Neuronal stem cell (in vitro differentiated cells): Measurements from ENCODE around the gene FAM9C.

Experiments
- DNase-seq: peaks from one replicate; pipeline ENCODE4 v3.0.0-alpha.2; 2013; ENCODE audit warnings: low spot score
- H2AFZ ChIP-seq: one replicate; pipeline ENCODE4 v1.6.1; 2013; ENCODE audit warnings: mild to moderate bottlenecking, low read length, inconsistent platforms
- H2AK5ac ChIP-seq: 2 replicates; pipeline ENCODE4 v1.6.1; 2013; ENCODE audit warnings: low read depth, mild to moderate bottlenecking, inconsistent platforms, low read length, moderate library complexity, mixed read lengths
- H2BK120ac ChIP-seq: 2 replicates; pipeline ENCODE4 v1.6.1; 2013; ENCODE audit warnings: low read depth, mild to moderate bottlenecking, inconsistent platforms, low read length, moderate library complexity, mixed read lengths
- H2BK12ac ChIP-seq: one replicate; pipeline ENCODE4 v1.6.1; 2013; ENCODE audit warnings: low read length, inconsistent platforms
- H2BK15ac ChIP-seq: 2 replicates; pipeline ENCODE4 v1.6.1; 2013; ENCODE audit warnings: mild to moderate bottlenecking, low read length, inconsistent platforms, mixed read lengths
- H2BK5ac ChIP-seq: one replicate; pipeline ENCODE4 v1.6.1; 2013; ENCODE audit warnings: inconsistent platforms, mild to moderate bottlenecking, low read length, moderate library complexity
- H3K14ac ChIP-seq: one replicate; pipeline ENCODE4 v1.6.1; 2013; ENCODE audit warnings: low read length, inconsistent platforms
- H3K18ac ChIP-seq: 2 replicates; pipeline ENCODE4 v1.6.1; 2013; ENCODE audit warnings: low read length, inconsistent platforms
- H3K23ac ChIP-seq: 2 replicates; pipeline ENCODE4 v1.6.1; 2013; ENCODE audit warnings: low read depth, mild to moderate bottlenecking, mixed read lengths, low read length, inconsistent platforms; ENCODE audit not compliant: poor library complexity
- H3K27ac ChIP-seq: replicated peaks from 3 replicates; pipeline ENCODE4 v1.5.1; 2013; ENCODE audit warnings: low read length, inconsistent platforms
- H3K27me3 ChIP-seq, 3 experiments: 2 replicates each; pipeline ENCODE4 v1.6.1; 2013; ENCODE audit warnings: low read length in 3 of 3, mild to moderate bottlenecking in 2 of 3, inconsistent platforms in 1 of 3, low read depth in 1 of 3, mixed read lengths in 1 of 3, moderate library complexity in 1 of 3; ENCODE audit not compliant: control insufficient read depth in 3 of 3, insufficient read depth in 3 of 3
- H3K36me3 ChIP-seq, 2 donors: replicated peaks in 1 of 2; 2 replicates each; pipeline ENCODE4 v1.6.1; 2013; ENCODE audit warnings: low read length in 2 of 2; ENCODE audit not compliant: control insufficient read depth in 2 of 2, insufficient read depth in 2 of 2
- H3K4ac ChIP-seq: 2 replicates; pipeline ENCODE4 v1.6.1; 2013; ENCODE audit warnings: inconsistent platforms, mild to moderate bottlenecking, low read length, moderate library complexity
- H3K4me1 ChIP-seq, 2 donors: 1 replicate in 1 of 2; 2 replicates in 1 of 2; pipeline ENCODE4 v1.6.1; 2013; ENCODE audit warnings: low read length in 2 of 2, low read depth in 1 of 2; ENCODE audit not compliant: control insufficient read depth in 2 of 2, insufficient read depth in 1 of 2
- H3K4me2 ChIP-seq: one replicate; pipeline ENCODE4 v1.6.1; 2013; ENCODE audit warnings: mild to moderate bottlenecking, low read length, inconsistent platforms; ENCODE audit not compliant: insufficient read depth, poor library complexity, severe bottlenecking
- H3K4me3 ChIP-seq, 2 donors: 2 replicates each; pipeline ENCODE4 v1.5.1; 2013; ENCODE audit warnings: low read length in 2 of 2, mild to moderate bottlenecking in 2 of 2, inconsistent platforms in 1 of 2, moderate library complexity in 1 of 2
- H3K79me1 ChIP-seq: one replicate; pipeline ENCODE4 v1.6.1; 2013; ENCODE audit warnings: low read depth, mild to moderate bottlenecking, inconsistent platforms, low read length, moderate library complexity
- H3K9ac ChIP-seq: one replicate; pipeline ENCODE4 v1.6.1; 2013; ENCODE audit warnings: mild to moderate bottlenecking, low read depth, low read length, inconsistent platforms; ENCODE audit not compliant: poor library complexity
- H3K9me3 ChIP-seq, 2 donors: replicated peaks in 1 of 2; 2 replicates each; pipeline versions ENCODE3 to v1.6.1; 2013; ENCODE audit warnings: low read length in 2 of 2, mild to moderate bottlenecking in 2 of 2, inconsistent platforms in 1 of 2, low read depth in 1 of 2, mixed read lengths in 1 of 2, moderate library complexity in 1 of 2; ENCODE audit not compliant: control insufficient read depth in 2 of 2, insufficient read depth in 1 of 2
- H4K8ac ChIP-seq: one replicate; pipeline ENCODE4 v1.6.1; 2013; ENCODE audit warnings: low read depth, mild to moderate bottlenecking, inconsistent platforms, low read length, moderate library complexity
- H4K91ac ChIP-seq: one replicate; pipeline ENCODE4 v1.6.1; 2013; ENCODE audit warnings: low read length, low read depth, mild to moderate bottlenecking, inconsistent platforms; ENCODE audit not compliant: poor library complexity
- WGBS, 2 donors: extraction: QIAGEN DNeasy Blood & Tissue Kit; methylation state at CpG; one replicate each; pipeline ENCODE4 v1.1.7; 2013; ENCODE audit warnings: missing lambda C conversion rate in 2 of 2, mixed read lengths in 1 of 2; ENCODE audit not compliant: insufficient read length in 2 of 2, insufficient replicate concordance in 1 of 2; ENCODE audit errors: extremely low coverage in 2 of 2; 5-methylcytosine and 5-hydroxymethylcytosine counted together

Gene FAM9C

DNA sequence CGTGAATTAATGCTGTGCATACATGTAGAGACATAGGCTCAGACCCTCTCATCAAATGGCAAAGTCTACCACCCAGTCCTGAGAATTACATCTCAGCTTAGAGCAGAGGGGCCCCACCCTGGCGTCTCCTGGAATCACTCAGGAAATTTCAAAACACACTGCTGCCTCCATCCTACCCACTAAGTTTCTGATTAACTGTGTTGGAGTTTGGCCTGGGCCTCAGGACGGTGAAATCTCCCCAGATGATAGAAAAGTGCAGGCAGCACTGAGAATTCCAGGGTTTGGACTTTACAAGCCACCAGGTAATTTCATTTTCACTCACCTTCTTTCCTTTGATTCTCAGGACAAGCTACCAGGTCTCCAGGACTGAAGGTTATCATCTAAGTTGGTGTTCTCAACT, 3.3 kb upstream of the FAM9C start:
- no peaks in the 10 kb centered on the region for H3K79me1 ChIP-seq
- no peak overlapping the region for H2AK5ac ChIP-seq
- no peak for DNase-seq
- H3K4me2 ChIP-seq = no peak overlapping the region
- no CpG with 5 or more reads among the region's 3 CpGs for whole genome bisulfite sequencing, 2 donors
- H3K27me3 ChIP-seq = no peaks in the 10 kb centered on the region
- H3K14ac ChIP-seq = no peak overlapping the region
- H2BK5ac ChIP-seq = no peak overlapping the region
- H3K4ac ChIP-seq = no peak overlapping the region
- H3K4me3 ChIP-seq = no peak overlapping the region
- no peak overlapping the region for H3K27ac ChIP-seq
- H4K8ac ChIP-seq = no peak overlapping the region
- no peak overlapping the region for H3K9ac ChIP-seq
- H3K23ac ChIP-seq = no peak overlapping the region
- H2AFZ ChIP-seq = no peak overlapping the region
- no peaks in the 10 kb centered on the region for H3K4me1 ChIP-seq
- no peak overlapping the region for H3K18ac ChIP-seq
- no peaks in the 10 kb centered on the region for H3K9me3 ChIP-seq
- no peak overlapping the region for H2BK12ac ChIP-seq
- no peaks in the 10 kb centered on the region for H3K36me3 ChIP-seq
- no peak overlapping the region for H4K91ac ChIP-seq
- H2BK120ac ChIP-seq = no peak overlapping the region
- H2BK15ac ChIP-seq = no peak overlapping the region

DNA sequence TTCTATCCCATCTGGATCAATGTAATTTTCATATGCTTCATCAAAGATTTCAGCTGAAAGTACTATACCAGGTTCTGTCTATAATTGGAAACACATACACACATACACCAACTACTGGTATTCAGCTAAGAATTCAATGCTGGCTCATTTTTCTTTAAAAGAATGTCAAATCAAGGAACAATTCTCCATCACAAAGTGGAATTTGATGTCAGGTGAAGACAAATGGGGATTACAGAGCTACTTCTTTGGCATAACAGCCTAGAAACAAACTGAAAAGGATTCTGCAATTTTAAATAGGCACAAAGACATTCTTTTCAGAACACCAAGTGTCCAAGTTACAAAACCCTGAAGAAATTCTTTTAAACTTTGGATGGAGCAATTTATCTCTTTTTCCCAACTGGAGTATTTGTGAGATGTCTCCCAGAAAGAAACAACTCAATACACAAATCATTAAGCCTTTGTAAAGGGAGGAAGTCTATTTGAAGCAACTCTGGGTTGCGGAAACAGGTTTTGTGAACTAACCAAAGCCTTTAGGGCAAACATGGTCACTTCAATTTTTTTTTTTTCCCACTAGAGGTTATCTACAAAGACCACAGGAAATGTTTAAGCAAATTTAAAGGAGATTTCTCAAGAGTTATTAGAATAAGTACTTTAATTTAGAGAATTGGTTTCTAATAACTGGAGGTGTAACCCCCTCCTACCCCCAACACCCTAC, 1.9 kb upstream of the FAM9C start:
- no peak overlapping the region for H4K91ac ChIP-seq
- H3K4me3 ChIP-seq = no peak overlapping the region
- no peak overlapping the region for H3K4ac ChIP-seq
- peak overlapping the region; percentile 32 for H2AFZ ChIP-seq
- no peaks in the 10 kb centered on the region for H3K4me1 ChIP-seq
- H3K9me3 ChIP-seq = no peaks in the 10 kb centered on the region
- H3K4me2 ChIP-seq = no peak overlapping the region
- H2BK15ac ChIP-seq = no peak overlapping the region
- no peak overlapping the region for H3K9ac ChIP-seq
- no peak for DNase-seq
- H3K79me1 ChIP-seq = no peaks in the 10 kb centered on the region
- H2BK5ac ChIP-seq = no peak overlapping the region
- H3K18ac ChIP-seq = no peak overlapping the region
- no peak overlapping the region for H3K23ac ChIP-seq
- H2BK120ac ChIP-seq = no peak overlapping the region
- no CpG with 5 or more reads among the region's 1 CpG for WGBS, 2 donors
- H4K8ac ChIP-seq = no peak overlapping the region
- H3K36me3 ChIP-seq = no peaks in the 10 kb centered on the region
- H2AK5ac ChIP-seq = no peak overlapping the region
- no peak overlapping the region for H2BK12ac ChIP-seq
- no peaks in the 10 kb centered on the region for H3K27me3 ChIP-seq
- no peak overlapping the region for H3K14ac ChIP-seq
- no peak overlapping the region for H3K27ac ChIP-seq

DNA sequence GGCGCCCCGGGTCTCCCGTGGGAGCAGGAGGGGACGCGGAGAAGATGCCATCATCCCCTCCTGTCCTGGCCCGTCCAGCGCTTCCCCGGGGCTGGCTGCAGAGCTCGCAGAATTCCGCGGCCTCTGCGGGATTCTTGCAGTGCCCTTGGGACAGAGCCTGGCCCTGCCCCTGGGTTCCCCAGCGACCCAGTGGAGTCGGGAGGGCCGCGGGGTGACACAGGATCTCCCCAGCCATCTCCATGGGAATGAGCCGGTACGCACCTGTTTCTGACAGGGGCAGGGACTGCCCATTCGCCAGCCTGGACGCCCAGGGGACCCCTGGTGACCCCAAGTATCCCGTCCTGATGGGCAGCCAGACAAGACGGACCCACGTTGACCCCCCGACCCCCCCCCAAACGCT, 482 bp downstream of the FAM9C start:
- H3K4ac ChIP-seq = no peak overlapping the region
- no peak overlapping the region for H4K91ac ChIP-seq
- no peaks in the 10 kb centered on the region for H3K9me3 ChIP-seq
- H3K23ac ChIP-seq = no peak overlapping the region
- no peak overlapping the region for H3K4me3 ChIP-seq
- H3K27ac ChIP-seq = no peak overlapping the region
- peak overlapping the region; percentile 70 for H2AK5ac ChIP-seq
- H2BK15ac ChIP-seq = no peak overlapping the region
- H3K9ac ChIP-seq = no peak overlapping the region
- no CpG with 5 or more reads among the region's 25 CpGs for WGBS, 2 donors
- H2BK5ac ChIP-seq = no peak overlapping the region
- H3K36me3 ChIP-seq = no peaks in the 10 kb centered on the region
- H4K8ac ChIP-seq = no peak overlapping the region
- no peak overlapping the region for H2AFZ ChIP-seq
- H3K79me1 ChIP-seq = no peaks in the 10 kb centered on the region
- no peak overlapping the region for H3K14ac ChIP-seq
- no peaks in the 10 kb centered on the region for H3K27me3 ChIP-seq
- no peak overlapping the region for H2BK12ac ChIP-seq
- no peak for DNase-seq
- no peak overlapping the region for H3K18ac ChIP-seq
- no peak overlapping the region for H2BK120ac ChIP-seq
- H3K4me2 ChIP-seq = no peak overlapping the region
- H3K4me1 ChIP-seq = no peaks in the 10 kb centered on the region

DNA sequence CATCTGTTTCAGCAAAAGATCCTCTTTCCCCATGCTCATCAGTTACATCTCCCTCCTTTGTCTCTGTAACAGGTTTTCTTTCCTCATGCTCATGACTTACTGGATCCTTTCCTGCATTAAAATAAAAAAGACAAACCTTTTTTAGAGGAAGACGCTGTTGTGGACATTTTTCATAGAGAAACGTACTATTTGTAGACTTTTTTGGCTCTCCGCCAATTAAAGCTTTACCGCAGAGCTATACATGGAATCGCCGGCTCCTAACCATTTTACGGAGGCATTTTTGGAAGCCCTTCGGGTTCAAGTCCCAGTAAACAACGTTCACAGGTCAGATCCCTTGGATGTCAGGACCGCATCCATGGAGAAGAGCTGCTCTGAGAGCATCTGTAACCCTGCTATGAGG, 1.3 kb downstream of the FAM9C start:
- peak overlapping the region; percentile 17 for H2AFZ ChIP-seq
- no peaks in the 10 kb centered on the region for H3K9me3 ChIP-seq
- H3K27ac ChIP-seq = no peak overlapping the region
- no peaks in the 10 kb centered on the region for H3K79me1 ChIP-seq
- H4K91ac ChIP-seq = no peak overlapping the region
- H2BK5ac ChIP-seq = no peak overlapping the region
- H2AK5ac ChIP-seq = no peak overlapping the region
- H3K4me3 ChIP-seq = no peak overlapping the region
- no peak for DNase-seq
- no peak overlapping the region for H2BK15ac ChIP-seq
- WGBS, 2 donors = no CpG with 5 or more reads among the region's 10 CpGs
- no peak overlapping the region for H3K18ac ChIP-seq
- no peaks in the 10 kb centered on the region for H3K27me3 ChIP-seq
- H4K8ac ChIP-seq = no peak overlapping the region
- H3K9ac ChIP-seq = no peak overlapping the region
- no peak overlapping the region for H3K14ac ChIP-seq
- no peaks in the 10 kb centered on the region for H3K4me1 ChIP-seq
- H3K4me2 ChIP-seq = no peak overlapping the region
- no peak overlapping the region for H2BK12ac ChIP-seq
- H2BK120ac ChIP-seq = no peak overlapping the region
- H3K23ac ChIP-seq = no peak overlapping the region
- H3K36me3 ChIP-seq = no peaks in the 10 kb centered on the region
- H3K4ac ChIP-seq = no peak overlapping the region
